Neural progenitor cell (in vitro differentiated cells): ENCODE data around the gene VWA7. TPM values are rescaled to one million over a fixed set of nuclear protein-coding genes. Genes with fewer than 3 reads are reported as not detected.

Source experiments
- DNase-seq: peaks from one replicate; pipeline ENCODE4 v3.0.0-alpha.2; 2016; ENCODE audit warnings: low spot score
- H2AFZ ChIP-seq: fragments of 200-600 bp; sonication (generic); replicated peaks from 2 replicates; pipeline ENCODE4 v1.6.1; 2016; ENCODE audit warnings: antibody characterized with exemption
- H3F3A ChIP-seq: fragments of 200-600 bp; sonication (generic); 2 replicates; pipeline ENCODE4 v1.6.1; 2016; ENCODE audit warnings: antibody characterized with exemption, low read depth
- H3K27ac ChIP-seq: fragments of 200-600 bp; sonication (generic); 2 replicates; pipeline ENCODE4 v1.5.1; 2016; ENCODE audit warnings: mild to moderate bottlenecking
- H3K27me3 ChIP-seq: fragments of 200-600 bp; sonication (generic); 2 replicates; pipeline ENCODE4 v1.6.1; 2016; ENCODE audit warnings: mild to moderate bottlenecking, moderate library complexity
- H3K36me3 ChIP-seq: fragments of 200-600 bp; sonication (generic); 2 replicates; pipeline ENCODE4 v1.5.1; 2016
- H3K4me1 ChIP-seq: fragments of 200-600 bp; sonication (generic); 2 replicates; pipeline ENCODE4 v1.6.1; 2016; ENCODE audit warnings: mixed run types
- H3K4me2 ChIP-seq: fragments of 200-600 bp; sonication (generic); 2 replicates; pipeline ENCODE4 v1.6.1; 2016
- H3K4me3 ChIP-seq: fragments of 200-600 bp; sonication (generic); 2 replicates; pipeline ENCODE4 v1.5.1; 2016
- H3K79me2 ChIP-seq: fragments of 200-600 bp; sonication (generic); 2 replicates; pipeline ENCODE4 v1.6.1; 2016; ENCODE audit warnings: low read depth
- H3K9ac ChIP-seq: fragments of 200-600 bp; sonication (generic); 2 replicates; pipeline ENCODE4 v1.6.1; 2016
- H3K9me3 ChIP-seq: fragments of 200-600 bp; sonication (generic); 2 replicates; pipeline ENCODE4 v1.5.1; 2016; ENCODE audit warnings: low read depth
- H4K20me1 ChIP-seq: fragments of 200-600 bp; sonication (generic); 2 replicates; pipeline ENCODE4 v1.6.1; 2016; ENCODE audit warnings: low read depth
- H3K27ac Mint-ChIP-seq: 3 replicates; pipeline ENCODE4 v1.8.0; 2021; ENCODE audit warnings: mixed read lengths
- H3K27me3 Mint-ChIP-seq: 2 replicates; pipeline ENCODE4 v1.8.0; 2022; ENCODE audit warnings: low read depth, mild to moderate bottlenecking, inconsistent platforms, moderate library complexity, mixed read lengths; ENCODE audit not compliant: insufficient read depth
- H3K36me3 Mint-ChIP-seq: 3 replicates; pipeline ENCODE4 v1.8.0; 2021; ENCODE audit warnings: mixed read lengths
- H3K4me1 Mint-ChIP-seq: 3 replicates; pipeline ENCODE4 v1.8.0; 2021; ENCODE audit warnings: mixed read lengths
- H3K4me3 Mint-ChIP-seq: 3 replicates; pipeline ENCODE4 v1.8.0; 2021; ENCODE audit warnings: mild to moderate bottlenecking, moderate library complexity, mixed read lengths
- H3K9me3 Mint-ChIP-seq: 3 replicates; pipeline ENCODE4 v1.8.0; 2020; ENCODE audit warnings: mixed read lengths
- EZH2 ChIP-seq: fragments of 200-600 bp; sonication (generic); IDR thresholded peaks from 2 replicates; pipeline ENCODE4 v1.6.1; 2017; ENCODE audit warnings: antibody characterized with exemption, mild to moderate bottlenecking, moderate library complexity
- EZH2phosphoT487 ChIP-seq: fragments of 200-600 bp; sonication (generic); IDR thresholded peaks from 2 replicates; pipeline ENCODE4 v1.6.1; 2017; ENCODE audit warnings: antibody characterized with exemption
- total RNA-seq: library from RNA; depleted of rRNA; stranded (reverse); fragments of >200 nt; gene quantifications from 2 replicates; pipeline ENCODE4 v1.2.3, GENCODE V29; 2015; ENCODE audit warnings: low replicate concordance
- TF ChIP-seq, protein P1 (sequence below): fragments of 200-600 bp; sonication (generic); IDR thresholded peaks from 2 replicates; pipeline ENCODE4 v1.5.1; 2017; ENCODE audit warnings: antibody characterized with exemption, mild to moderate bottlenecking

VWA7 gene
- total RNA-seq, 1 donor from 2014 or later, result 0.34 TPM

DNA sequence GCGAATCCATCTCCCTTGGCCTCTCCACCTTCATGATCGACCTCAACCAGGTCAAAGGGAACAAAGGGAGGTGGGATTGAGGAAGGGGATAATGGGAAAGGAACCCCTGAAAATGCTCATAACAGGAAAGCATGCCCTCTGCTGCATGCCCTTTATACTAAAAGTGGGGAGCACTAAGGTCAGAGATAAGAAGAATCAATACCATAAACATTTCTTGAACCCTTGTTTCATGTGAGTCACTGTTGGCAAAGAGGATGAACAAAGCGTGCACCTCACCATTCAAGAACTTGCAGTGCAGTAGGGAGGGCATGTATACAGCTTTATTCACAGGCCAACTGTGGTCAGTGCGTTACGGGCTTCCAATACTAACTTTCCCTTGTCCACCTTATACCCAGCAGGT, 16.3 kb downstream of the VWA7 start:
- Histone ChIP-seq H3K4me2 (no peak overlapping the region), H4K20me1 (no peaks in the 10 kb centered on the region), H3K9me3 (no peaks in the 10 kb centered on the region), H2AFZ (no peak overlapping the region), H3K4me1 (peaks cover 17% of the 10 kb centered on the region), H3F3A (peaks cover 18% of the 10 kb centered on the region), H3K79me2 (no peaks in the 10 kb centered on the region), H3K27me3 (no peaks in the 10 kb centered on the region), H3K36me3 (no peaks in the 10 kb centered on the region), H3K9ac (no peak overlapping the region), H3K4me3 (no peak overlapping the region), H3K27ac (no peak overlapping the region)
- peak overlapping the region; percentile 57 for H3K27ac Mint-ChIP-seq
- H3K27me3 Mint-ChIP-seq, result peaks cover 7% of the 10 kb centered on the region
- no peak overlapping the region for H3K4me3 Mint-ChIP-seq
- TF ChIP-seq, protein P1, sequence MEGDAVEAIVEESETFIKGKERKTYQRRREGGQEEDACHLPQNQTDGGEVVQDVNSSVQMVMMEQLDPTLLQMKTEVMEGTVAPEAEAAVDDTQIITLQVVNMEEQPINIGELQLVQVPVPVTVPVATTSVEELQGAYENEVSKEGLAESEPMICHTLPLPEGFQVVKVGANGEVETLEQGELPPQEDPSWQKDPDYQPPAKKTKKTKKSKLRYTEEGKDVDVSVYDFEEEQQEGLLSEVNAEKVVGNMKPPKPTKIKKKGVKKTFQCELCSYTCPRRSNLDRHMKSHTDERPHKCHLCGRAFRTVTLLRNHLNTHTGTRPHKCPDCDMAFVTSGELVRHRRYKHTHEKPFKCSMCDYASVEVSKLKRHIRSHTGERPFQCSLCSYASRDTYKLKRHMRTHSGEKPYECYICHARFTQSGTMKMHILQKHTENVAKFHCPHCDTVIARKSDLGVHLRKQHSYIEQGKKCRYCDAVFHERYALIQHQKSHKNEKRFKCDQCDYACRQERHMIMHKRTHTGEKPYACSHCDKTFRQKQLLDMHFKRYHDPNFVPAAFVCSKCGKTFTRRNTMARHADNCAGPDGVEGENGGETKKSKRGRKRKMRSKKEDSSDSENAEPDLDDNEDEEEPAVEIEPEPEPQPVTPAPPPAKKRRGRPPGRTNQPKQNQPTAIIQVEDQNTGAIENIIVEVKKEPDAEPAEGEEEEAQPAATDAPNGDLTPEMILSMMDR, result no peak
- no peak for TF ChIP-seq EZH2
- no peak for TF ChIP-seq EZH2phosphoT487
- H3K36me3 Mint-ChIP-seq, result peaks cover 40% of the 10 kb centered on the region
- DNase-seq, result no peak
- H3K9me3 Mint-ChIP-seq, result no peaks in the 10 kb centered on the region
- H3K4me1 Mint-ChIP-seq, result peaks cover 27% of the 10 kb centered on the region

DNA sequence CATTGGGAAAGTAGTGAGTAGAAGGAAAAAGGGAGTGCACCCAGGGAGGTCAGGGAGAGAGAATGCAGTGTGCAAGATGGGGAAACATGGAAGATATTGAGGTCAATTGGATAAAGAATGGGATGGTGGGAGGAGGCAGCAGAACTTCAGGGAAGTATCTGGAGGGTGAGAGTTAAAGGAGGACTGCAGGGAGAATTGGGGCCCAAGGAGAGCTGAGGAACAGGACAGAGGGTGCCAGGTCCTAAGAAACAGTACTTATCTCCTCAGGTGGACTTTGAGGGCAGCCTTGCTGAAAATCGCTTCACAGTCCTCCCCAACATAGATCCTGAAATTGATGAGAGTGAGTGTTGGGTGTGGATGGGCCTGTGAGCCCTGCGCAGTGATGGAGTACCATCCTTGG, 18.8 kb downstream of the VWA7 start:
- H2AFZ ChIP-seq, result no peak overlapping the region
- peaks cover 37% of the 10 kb centered on the region for H3K36me3 Mint-ChIP-seq
- peaks cover 4% of the 10 kb centered on the region for H3F3A ChIP-seq
- no peak overlapping the region for H3K4me3 ChIP-seq
- no peak overlapping the region for H3K27ac ChIP-seq
- no peaks in the 10 kb centered on the region for H3K9me3 ChIP-seq
- H3K9ac ChIP-seq, result no peak overlapping the region
- TF ChIP-seq, protein P1, result no peak
- H3K4me1 ChIP-seq, result peaks cover 6% of the 10 kb centered on the region
- H3K27me3 Mint-ChIP-seq, result peaks cover 7% of the 10 kb centered on the region
- no peaks in the 10 kb centered on the region for H3K27me3 ChIP-seq
- no peaks in the 10 kb centered on the region for H3K36me3 ChIP-seq
- no peak overlapping the region for H3K4me2 ChIP-seq
- H3K4me1 Mint-ChIP-seq, result peaks cover 14% of the 10 kb centered on the region
- H3K27ac Mint-ChIP-seq, result no peak overlapping the region
- H3K79me2 ChIP-seq, result no peaks in the 10 kb centered on the region
- no peaks in the 10 kb centered on the region for H4K20me1 ChIP-seq
- H3K4me3 Mint-ChIP-seq, result no peak overlapping the region
- H3K9me3 Mint-ChIP-seq, result no peaks in the 10 kb centered on the region
- DNase-seq, result no peak

- Mint-ChIP-seq H3K9me3 (no peaks in the 10 kb centered on the region), H3K36me3 (peaks cover 8% of the 10 kb centered on the region), H3K27ac (no peak overlapping the region), H3K4me1 (no peaks in the 10 kb centered on the region), H3K4me3 (no peak overlapping the region), H3K27me3 (peaks cover 4% of the 10 kb centered on the region)
- Histone ChIP-seq H3K9me3 (no peaks in the 10 kb centered on the region), H4K20me1 (no peaks in the 10 kb centered on the region), H3K4me3 (no peak overlapping the region), H3K27me3 (no peaks in the 10 kb centered on the region), H3K9ac (no peak overlapping the region), H3K36me3 (no peaks in the 10 kb centered on the region), H3F3A (peaks cover 6% of the 10 kb centered on the region), H3K4me2 (no peak overlapping the region), H3K4me1 (no peaks in the 10 kb centered on the region), H3K27ac (no peak overlapping the region), H2AFZ (no peak overlapping the region), H3K79me2 (no peaks in the 10 kb centered on the region)
- TF ChIP-seq, protein P1, result no peak
- TF ChIP-seq EZH2phosphoT487 (no peak), EZH2 (no peak)
- DNase-seq, result no peak
Observed at GRCh38 chr6:31752739-31753319, 24.3 kb downstream of the VWA7 start.
